T-helper 22 cell (primary cell): Measurements from ENCODE around the gene AIP.
"Not testable (repeated sequence)": the region's sequence is repeated elsewhere in the genome, so short reads cannot be mapped to it uniquely, and the experiment has no call there.

Experiments
- DNase-seq: peaks from one replicate; pipeline ENCODE4 v3.0.0-alpha.2; 2020; ENCODE audit warnings: low read depth

The AIP gene

GRCh38 chr11:67449116-67449844 lies 33.5 kb upstream of the AIP start:
- DNase-seq: no peak

GRCh38 chr11:67450796-67451657 lies 31.8 kb upstream of the AIP start:
- DNase-seq: no peak

- no peak for DNase-seq
Measured at GRCh38 chr11:67451658-67451976, 31.2 kb upstream of the AIP start.

GRCh38 chr11:67452141-67452952 lies 30.5 kb upstream of the AIP start, which contains the start of gene GPR152:
Gene GPR152, minus strand, starts transcription at chr11:67452729. Its CDS starts 5 bp downstream, at chr11:67452724.
- DNase-seq: no peak

- DNase-seq: no peak
Measured at GRCh38 chr11:67453816-67454732, 28.8 kb upstream of the AIP start.

GRCh38 chr11:67455054-67455453 lies 27.8 kb upstream of the AIP start, which contains the start of gene CABP4:
Gene CABP4, plus strand, starts transcription at chr11:67455354. Its CDS starts 70 bp downstream, at chr11:67455424.
- no peak for DNase-seq

- no peak for DNase-seq
Measured at GRCh38 chr11:67456068-67456705, 26.6 kb upstream of the AIP start.

GRCh38 chr11:67457453-67457852 lies 25.4 kb upstream of the AIP start:
- no peak for DNase-seq

GRCh38 chr11:67458266-67458665 lies 24.6 kb upstream of the AIP start:
- no peak for DNase-seq

- no peak for DNase-seq
Measured at GRCh38 chr11:67463186-67463585, 19.6 kb upstream of the AIP start.

- no peak for DNase-seq
Measured at GRCh38 chr11:67463680-67464410, 19.0 kb upstream of the AIP start.

GRCh38 chr11:67464411-67465188 lies 18.2 kb upstream of the AIP start:
- DNase-seq: peak; percentile 91

- no peak for DNase-seq
Measured at GRCh38 chr11:67465189-67465510, 17.7 kb upstream of the AIP start.

- not testable (repeated sequence) for DNase-seq
Measured at GRCh38 chr11:67465530-67465929, 17.3 kb upstream of the AIP start.

- no peak for DNase-seq
Measured at GRCh38 chr11:67466367-67466766, 16.5 kb upstream of the AIP start.

GRCh38 chr11:67466962-67467771 lies 15.7 kb upstream of the AIP start:
- no peak for DNase-seq

GRCh38 chr11:67468056-67468455 lies 14.8 kb upstream of the AIP start:
- DNase-seq: no peak

- DNase-seq: no peak
Measured at GRCh38 chr11:67468456-67468758, 14.4 kb upstream of the AIP start.
